GF-D8 (cell line): ENCODE measurements around the gene CSNK1G1.

Experiments
- DNase-seq: peaks from one replicate; lab custom pipeline; 2025; lab: John Stamatoyannopoulos, UW

The CSNK1G1 gene

DNA sequence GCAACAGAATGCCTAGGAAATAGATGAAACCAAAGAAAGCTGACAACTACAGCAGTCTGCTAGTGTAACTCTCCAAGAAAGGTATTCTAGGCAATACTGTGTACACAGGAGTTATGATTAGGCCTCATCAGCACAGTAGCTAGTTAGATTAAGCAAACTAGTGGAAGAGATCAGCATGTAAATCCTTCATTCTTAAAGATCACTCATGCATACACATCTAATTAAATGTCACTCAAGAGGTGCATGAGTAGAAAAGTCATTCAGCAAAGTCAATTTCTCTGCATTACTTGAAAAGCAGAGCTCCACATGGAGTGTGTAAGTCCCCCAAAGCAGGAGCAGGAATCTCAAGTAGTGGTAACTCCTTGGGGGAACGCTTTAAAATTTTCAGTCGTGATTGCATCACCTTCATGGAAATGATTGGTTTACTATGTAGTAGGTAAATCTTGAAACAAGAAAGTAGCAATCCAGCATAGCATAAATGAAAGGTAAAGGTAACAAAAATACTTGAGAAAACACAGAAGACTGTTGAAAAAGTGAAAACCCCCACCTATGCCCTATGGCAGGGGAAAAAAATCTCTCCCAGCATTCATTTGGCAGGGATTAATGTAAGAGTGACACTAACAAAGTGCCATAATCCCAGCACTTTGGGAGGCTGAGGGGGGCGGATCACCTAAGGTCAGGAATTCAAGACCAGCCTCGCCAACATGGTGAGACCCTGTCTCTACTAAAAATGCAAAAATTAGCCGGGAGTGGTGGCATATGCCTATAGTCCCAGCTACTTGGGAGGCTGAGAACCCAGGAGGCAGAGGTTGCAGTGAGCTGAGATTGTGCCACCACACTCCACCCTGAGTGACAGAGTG lies 163.8 kb downstream of the CSNK1G1 start:
- DNase-seq, result no peak

DNA sequence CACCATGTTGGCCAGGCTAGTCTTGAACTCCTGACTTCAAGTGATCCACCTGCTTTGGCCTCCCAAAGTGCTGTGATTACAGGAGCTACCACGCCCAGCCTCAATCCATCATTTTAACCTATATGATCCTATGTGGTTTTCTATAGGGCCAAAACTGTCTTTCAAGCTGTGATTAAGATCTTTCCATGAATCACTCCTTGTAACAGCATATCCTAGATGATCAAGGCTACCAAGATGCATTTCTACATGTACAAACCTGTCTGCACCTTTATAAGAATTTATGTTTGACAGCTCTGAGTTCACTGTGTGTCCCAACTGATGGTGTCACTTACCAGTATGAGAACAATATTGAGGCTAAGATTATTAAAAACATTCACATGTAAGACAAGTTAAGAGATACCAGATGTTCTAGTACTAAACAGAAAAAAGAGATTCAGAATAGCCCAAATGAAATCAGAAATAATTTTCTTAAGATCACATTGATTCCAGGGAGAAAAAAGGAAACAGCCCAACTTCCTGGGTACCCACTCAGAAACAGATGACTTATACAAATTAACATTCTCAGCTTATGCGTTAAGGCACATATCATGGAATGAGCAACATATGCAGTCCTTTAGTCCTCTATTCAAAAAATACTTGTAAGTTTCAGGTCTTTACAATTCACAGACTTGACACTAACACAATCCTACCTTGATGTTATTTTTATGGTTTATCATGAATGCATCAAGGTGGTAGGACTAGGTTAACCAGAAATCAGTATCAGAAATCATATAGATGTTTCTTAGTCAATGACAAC lies 168.4 kb downstream of the CSNK1G1 start:
- no peak for DNase-seq

DNA sequence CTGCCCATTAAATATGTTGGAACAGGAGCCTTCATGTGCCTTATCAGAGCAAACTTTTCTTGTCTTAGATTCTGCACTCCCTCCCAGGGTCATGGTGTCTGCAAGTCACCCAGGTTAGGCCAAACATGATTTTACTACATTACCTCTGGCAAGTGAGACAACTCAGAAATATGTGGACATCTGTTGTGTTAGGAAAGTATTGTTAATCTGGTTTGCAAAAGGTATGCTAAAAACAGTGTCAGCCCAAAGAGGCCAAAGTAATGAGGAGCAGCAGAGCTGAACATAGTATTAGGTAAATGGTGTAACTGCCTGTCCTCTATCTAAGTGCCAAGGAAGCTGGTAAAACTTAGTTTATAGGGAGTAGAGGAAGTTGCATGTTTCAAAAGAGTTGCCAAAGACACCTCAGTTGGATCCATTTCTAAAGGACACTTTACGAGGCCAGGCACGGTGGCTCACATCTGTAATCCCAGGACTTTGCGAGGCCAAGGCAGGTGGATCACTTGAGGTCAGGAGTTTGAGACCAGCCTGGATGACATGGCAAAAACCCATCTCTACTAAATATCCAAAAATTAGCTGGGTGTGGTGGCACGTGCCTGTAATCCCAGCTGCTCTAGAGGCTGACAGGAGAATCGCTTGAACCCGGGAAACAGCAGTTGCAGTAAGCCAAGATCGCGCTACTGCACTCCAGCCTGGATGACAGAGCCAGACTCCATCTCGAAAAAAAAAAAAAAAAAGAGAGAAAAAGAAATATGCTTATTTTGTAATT lies 170.6 kb downstream of the CSNK1G1 start:
- DNase-seq, result peak; percentile 87

DNA sequence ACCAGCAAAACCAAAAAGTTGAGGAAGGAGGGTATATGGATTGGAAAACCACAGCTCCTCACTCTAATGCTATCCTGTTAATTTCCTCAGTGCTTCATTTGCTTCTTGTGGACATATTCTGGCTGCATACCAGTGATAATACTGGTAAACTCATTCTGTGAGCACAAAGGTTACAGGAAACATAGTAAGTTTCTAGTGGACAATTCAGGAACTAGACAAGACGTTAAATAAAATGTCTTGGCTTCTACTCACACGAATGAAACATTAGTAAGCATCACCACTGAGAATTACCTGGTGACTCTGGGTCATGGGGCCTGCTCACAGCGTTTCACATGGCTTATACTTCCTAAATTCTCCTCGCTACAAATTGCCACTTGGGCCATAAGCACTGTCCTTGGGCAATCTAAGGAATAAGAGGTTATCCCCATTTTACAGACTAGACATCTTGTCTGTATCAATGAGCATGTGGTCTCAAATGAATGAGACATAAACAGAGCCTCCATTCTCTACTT lies 173.1 kb downstream of the CSNK1G1 start:
- DNase-seq, result no peak

DNA sequence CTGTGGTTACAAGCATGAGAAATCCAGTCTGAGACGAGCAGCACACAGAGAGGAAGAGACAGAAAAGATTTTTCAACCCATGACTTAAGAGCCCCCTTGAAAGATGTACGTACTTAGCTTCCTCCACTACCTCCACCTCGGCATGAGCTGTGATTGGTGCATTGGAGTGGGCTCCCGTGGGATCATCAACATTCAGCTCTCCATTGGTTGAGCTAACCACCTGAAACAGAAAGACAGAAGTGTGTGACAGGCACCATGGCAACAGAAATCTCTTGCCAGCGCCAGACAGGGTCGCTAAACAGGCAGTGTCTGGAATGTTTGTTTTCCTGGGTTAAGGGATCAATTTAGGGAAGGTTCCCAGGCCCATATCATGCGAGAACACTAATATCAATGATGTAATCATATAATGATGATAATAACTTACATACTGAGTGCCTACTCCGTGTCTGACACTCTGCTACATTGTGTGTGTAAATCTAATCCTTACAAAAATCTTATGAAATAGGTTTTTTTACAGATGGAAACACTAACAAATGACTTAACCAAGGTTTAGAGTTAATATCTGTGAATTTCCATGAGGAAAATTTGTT lies 175.6 kb downstream of the CSNK1G1 start:
- DNase-seq, result no peak

DNA sequence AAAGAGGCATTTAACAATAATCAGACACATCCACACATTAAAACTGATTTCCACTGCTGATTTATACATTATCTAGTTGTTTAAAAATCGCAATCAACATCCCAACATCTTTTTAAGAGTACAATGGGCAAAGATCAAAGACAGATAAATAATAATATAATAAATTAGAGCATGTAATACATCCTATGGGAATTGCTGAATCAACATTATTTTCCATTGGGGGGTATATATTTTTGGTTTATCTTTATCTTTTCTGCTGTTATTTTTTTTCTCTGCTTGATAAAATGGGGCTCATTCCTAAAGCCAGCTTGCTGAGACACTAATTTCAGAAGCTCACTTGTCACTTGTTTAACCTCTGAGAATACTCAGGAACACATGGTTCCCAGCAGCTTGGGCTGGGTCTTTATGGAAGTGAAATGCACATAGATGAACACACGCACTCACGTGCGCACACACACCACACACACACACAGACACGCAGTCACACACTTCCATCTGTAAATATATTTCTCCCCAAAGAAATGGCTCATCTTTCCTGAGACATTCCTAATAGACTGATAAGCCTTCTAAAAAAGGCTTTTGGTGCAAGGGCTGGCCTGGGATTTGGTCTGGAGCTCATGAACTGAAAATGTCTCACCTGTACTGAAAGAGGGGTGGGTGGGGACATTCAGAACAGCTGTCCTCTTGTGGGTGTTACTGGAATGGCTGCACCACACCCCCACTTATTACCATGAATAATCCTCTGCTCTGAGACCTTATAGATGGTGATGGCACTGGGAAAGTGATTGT lies 189.7 kb downstream of the CSNK1G1 start:
- no peak for DNase-seq

DNA sequence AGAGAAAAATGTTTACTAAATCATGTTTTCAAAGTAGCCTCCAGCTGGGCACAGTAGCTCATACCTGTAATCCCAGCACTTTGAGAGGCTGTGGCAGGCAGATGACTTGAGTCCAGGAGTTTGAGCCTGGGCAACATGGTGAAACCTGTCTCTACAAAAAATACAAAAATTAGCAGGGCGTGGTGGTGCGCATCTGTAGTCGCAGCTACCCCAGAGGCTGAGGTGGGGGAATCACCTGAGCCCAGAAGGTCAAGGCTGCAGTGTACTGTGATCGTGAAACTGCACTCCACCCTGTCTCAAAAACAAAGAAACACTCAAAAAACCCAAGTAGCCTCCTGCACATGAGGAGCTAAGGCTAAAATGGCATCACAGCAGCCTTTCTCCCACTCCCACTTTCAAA lies 191.5 kb downstream of the CSNK1G1 start:
- no peak for DNase-seq

DNA sequence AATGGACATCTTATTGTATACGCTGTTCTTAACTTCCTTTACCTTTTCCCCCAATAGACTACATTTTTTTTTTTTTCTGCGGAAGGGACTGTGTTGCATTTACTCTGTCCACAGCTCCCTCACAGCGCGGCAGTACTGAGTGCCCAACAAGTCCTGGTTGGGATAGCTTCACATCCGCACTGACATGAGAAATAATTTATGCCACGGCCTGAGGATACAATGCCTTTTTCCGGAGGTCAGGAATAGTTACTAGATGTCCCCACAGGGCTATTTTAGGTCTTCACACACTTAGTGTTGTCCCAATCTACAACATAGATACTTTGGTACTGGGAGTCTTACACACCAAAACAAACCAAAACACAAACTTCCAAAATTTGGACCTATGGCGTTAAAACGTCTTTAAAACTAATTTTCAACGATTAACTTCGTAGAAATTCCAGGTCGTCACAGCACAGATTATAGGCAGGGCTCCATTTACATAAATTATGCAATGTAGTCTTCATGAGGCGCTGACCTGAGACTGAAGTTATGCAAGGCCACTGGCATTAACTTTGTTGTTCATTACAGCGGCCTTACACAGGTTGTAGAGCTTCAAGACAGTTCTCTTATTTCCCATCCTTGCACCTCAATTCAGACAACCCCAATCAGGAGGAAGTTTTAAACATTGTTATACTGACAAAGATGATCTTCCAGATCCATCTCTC lies 192.2 kb downstream of the CSNK1G1 start:
- peak; percentile 58 for DNase-seq

DNA sequence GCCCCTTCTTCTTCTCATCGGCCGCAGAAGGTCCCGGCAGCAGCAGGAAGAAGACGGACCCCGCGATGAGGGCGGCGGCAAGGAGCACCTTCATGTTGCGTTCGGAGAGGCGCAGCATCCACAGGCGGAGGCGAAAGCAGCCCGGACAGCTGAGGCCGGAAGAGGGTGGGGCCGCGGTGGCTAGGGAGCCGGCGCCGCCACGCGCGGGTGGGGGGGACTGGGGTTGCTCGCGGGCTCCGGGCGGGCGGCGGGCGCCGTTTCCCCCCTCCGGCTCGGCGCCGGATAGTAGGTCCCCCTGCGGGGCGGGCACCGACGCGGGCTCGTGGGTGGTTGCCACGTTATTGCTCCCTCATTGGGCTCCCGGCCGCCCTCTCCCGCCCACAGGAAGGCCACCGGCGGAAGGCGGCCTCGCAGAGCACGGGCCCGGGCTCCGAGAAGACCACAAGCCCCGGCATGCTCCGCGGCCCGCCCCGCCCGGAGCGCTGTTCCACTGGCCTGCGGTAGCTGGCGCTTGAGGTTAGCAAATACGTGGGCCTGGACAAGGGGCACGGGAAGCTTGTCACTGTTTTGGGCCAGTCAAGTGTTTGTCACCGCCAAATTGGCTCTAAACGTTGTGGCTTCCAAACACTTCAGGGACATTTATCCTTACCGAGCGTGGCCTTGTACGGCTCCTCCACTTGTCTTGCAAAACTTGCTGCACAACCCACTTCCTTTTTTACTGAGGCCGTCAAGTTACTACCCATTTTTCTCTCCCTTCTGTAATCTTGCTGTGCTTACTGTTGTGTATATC lies 192.9 kb downstream of the CSNK1G1 start, which contains the start of gene PPIB:
Gene PPIB, minus strand, starts transcription at position 154 of the 790 bp plus-strand sequence. Its CDS starts 36 bp downstream, at position 118.
- DNase-seq, result peak; percentile 98

DNA sequence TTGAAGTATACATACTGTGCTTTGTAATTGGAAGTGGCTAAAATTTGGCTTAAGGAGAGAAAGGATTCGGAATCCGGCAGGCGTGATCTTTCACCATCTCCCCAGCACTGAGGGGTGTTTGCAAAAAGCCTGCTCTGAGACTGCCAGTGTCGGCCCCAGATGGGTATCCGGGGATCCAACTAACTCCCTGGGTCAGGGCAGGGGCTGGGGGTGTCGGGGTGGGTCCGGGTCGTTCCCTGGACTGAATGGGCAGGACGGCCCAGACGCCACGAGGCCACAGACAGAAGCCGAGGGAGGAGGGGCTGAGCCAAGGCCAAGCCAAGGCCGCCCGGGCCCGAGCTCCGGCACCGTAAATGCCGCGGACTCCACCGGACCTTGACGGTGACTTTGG lies 193.5 kb downstream of the CSNK1G1 start:
- DNase-seq, result no peak

DNA sequence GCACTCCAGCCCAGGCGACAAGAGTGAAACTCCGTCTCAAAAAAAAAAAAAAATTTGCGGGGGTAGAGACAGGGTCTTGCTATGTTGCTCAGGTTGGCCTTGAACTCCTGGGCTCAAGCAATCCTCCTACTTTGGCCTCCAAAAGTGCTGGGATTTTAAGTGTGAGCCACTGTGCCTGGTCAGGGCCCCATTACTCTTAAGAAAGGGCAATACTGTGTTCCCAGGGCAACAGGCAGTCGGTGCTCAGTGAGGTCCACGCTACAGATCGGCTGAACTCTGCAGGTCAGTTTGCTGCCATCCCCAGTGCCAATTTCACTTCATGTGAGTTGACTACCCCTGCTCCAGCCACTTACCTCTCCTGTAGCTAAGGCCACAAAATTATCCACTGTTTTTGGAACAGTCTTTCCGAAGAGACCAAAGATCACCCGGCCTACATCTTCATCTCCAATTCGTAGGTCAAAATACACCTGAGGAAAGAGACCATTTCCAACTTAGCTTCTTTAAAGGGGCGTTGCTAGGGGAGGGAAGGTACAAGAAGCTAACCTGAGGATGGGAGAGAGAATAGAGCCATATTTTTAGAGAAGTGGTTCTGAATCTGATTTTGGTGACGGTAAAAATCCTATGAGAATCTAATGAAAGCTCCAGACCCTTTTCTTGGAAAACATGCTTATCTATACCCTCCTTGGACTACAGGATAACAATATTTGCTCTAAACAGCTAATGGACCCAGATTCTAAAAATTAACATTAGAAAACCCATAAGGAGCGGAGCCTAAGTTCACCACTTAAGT lies 194.1 kb downstream of the CSNK1G1 start:
- no peak for DNase-seq

DNA sequence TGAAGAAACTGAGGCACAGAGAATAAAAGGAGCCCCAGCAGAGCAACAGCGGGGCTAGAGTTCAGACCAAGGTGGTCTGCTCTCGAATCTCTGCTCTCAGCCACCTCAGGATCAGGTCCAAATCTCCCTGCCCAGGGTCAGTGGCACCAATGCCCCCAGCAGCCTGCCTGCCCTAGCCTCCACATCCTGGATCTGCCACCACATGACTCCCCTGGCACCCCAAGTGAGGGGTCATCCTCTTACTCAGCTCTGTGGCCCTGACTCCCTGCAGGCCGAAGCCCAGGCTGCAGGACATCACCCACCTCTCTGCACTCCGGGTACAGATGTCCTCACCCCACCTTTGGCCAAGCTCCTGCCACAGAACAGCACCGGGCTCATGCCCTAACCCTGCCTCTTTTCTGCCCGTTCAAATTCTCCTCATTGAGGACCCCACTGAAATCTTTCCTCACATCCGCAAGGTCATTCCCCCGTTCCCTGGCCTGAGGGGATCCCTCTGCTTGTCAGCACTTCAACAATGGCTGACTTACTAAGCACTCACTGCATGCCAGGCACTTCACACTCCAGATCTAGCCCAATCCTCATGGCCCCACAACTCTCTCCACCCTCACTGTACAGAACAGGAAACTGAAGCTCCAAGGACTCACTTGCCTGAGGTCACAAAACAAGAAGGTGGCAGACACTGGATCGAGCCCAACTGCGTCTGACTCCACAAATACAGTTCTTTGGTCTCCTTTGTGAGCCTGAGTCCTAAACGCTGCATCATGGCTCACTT lies 197.4 kb downstream of the CSNK1G1 start:
- DNase-seq, result no peak

DNA sequence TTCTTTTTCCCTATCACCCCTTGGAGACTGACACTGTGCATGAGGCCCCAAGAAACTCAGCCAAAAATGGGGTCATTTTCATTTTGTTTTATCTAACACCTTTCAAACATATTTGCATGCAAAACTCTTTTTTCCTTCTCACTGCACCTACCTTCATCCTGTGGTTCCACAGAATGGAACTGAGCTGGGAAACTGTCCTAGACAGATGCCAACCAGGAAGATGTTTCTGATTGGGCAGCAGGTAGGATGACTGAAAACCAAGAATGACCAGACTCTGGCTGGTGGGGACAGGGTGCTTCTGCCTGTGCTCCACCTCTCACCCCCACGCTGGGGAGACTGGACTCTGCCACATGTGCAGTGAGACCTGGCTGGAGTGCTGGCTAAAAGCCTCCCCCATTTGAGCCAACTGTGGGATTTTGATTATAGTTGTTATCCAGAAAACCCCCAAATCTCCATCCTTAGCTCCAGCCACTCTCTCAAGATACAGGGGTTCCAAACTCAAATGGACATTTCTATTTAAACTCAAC lies 198.3 kb downstream of the CSNK1G1 start:
- DNase-seq, result no peak

DNA sequence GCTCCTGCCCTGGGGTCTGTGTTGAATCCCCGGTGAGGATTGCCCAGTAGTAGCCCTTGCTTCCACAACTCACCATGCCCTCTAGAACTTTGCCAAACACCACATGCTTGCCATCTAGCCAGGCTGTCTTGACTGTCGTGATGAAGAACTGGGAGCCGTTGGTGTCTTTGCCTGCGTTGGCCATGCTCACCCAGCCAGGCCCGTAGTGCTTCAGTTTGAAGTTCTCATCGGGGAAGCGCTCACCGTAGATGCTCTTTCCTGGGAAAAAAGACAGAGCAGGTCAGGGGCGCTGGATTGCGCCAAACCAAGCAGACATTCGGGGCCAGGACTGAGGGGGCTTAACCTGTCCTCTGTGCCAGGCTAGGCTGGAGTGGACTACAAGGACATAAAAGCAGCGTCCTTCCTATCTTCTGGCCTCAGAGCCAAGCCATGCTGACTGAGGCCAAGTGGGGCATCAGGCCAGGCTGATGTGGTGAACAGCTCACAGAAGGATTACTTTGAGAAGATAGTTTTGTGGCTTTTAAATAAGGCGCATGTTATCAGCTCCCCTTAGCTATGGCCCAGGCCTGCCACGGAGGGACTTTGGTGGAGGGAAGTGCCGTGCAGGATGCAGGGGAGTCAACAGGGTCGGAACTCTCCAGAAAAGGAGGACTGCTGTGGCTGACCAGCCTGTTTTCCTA lies 199.2 kb downstream of the CSNK1G1 start:
- DNase-seq, result no peak

DNA sequence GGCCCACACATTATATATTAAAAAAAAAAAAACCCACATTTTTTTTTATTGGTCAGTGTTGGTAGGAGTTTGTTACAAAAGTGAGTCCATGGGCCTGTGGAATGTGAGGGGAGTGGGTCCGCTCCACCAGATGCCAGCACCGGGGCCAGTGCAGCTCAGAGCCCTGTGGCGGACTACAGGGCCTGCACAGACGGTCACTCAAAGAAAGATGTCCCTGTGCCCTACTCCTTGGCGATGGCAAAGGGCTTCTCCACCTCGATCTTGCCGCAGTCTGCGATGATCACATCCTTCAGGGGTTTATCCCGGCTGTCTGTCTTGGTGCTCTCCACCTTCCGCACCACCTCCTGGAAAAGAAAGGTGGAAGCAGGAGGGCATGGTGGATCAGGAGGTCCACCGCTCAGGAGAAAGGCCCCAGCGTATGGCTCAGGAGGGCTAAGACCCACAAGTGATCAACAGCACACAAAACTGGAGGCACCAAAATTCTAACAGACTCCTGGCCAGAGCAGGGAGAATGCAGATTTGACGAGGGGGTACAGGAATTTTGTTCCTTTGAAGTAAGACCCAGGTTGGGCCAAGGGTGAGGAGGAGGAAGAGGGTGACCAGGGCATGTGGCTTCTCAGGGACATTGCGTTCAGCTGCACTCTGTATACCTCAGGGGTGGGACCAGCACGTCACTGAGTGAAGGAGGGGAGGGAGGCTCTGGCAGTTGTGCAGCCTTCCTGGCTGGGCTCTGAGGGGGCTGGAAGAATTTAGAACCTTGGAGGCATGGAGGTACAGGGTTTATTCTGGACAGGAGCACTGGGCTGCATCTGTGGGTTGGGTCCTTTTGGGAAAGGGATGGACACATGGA lies 199.9 kb downstream of the CSNK1G1 start:
- no peak for DNase-seq
